SK-MEL-5 (cell line): Measurements from ENCODE around the gene CDC42SE2. TPM values are rescaled to one million over a fixed set of nuclear protein-coding genes. Genes with fewer than 3 reads are reported as not detected.
"Not testable (repeated sequence)": the region's sequence is repeated elsewhere in the genome, so short reads cannot be mapped to it uniquely, and the experiment has no call there.

ENCODE experiments used
- DNase-seq: peaks from one replicate; pipeline ENCODE4 v3.0.0-alpha.2; 2016; ENCODE audit warnings: low read depth, low spot score
- in situ Hi-C: cut with HindIII; loops from 2 replicates; pipeline ENCODE4 v1.10.0; 2016; ENCODE audit warnings: low sequenced_read_pairs, high pct_unique_total_duplicates, low pct_unique_long_range_greater_than_20kb
- total RNA-seq: library from RNA; depleted of rRNA; stranded (reverse); fragments of >200 nt; shearing (Covaris generic); gene quantifications from 2 replicates; pipeline ENCODE4 v1.2.3, GENCODE V29; 2014

The CDC42SE2 gene
- total RNA-seq, 1 experiment from 2014 or later: 25.2 TPM

- DNase-seq: no peak
- in situ Hi-C loops: no loop called here
Measured at GRCh38 chr5:131296213-131296672, 32.4 kb downstream of the CDC42SE2 start.

- DNase-seq: no peak
- in situ Hi-C loops: no loop called here
Measured at GRCh38 chr5:131297886-131298285, 34.0 kb downstream of the CDC42SE2 start.

GRCh38 chr5:131299465-131299864 is 35.6 kb downstream of the CDC42SE2 start:
- in situ Hi-C loops: no loop called here
- no peak for DNase-seq

- no peak for DNase-seq
- in situ Hi-C loops: no loop called here
Measured at GRCh38 chr5:131302506-131302905, 38.7 kb downstream of the CDC42SE2 start.

GRCh38 chr5:131303537-131303936 is 39.7 kb downstream of the CDC42SE2 start:
- DNase-seq: no peak
- in situ Hi-C loops: no loop called here

GRCh38 chr5:131304414-131304813 is 40.6 kb downstream of the CDC42SE2 start:
- in situ Hi-C loops: no loop called here
- no peak for DNase-seq

- DNase-seq: no peak
- in situ Hi-C loops: no loop called here
Measured at GRCh38 chr5:131305138-131305689, 41.4 kb downstream of the CDC42SE2 start.

- in situ Hi-C loops: no loop called here
- DNase-seq: no peak
Measured at GRCh38 chr5:131305906-131306305, 42.1 kb downstream of the CDC42SE2 start.

- DNase-seq: not testable (repeated sequence)
Measured at GRCh38 chr5:131312235-131312772, 48.5 kb downstream of the CDC42SE2 start.

GRCh38 chr5:131316026-131316425 is 52.2 kb downstream of the CDC42SE2 start:
- in situ Hi-C loops: no loop called here
- no peak for DNase-seq

More at GRCh38 chr5:131312235-131312772, 48.5 kb downstream of the CDC42SE2 start:
- in situ Hi-C loops: not testable (repeated sequence)

- in situ Hi-C loops: no loop called here
- no peak for DNase-seq
Measured at GRCh38 chr5:131316822-131317221, 53.0 kb downstream of the CDC42SE2 start.

GRCh38 chr5:131318455-131318854 is 54.6 kb downstream of the CDC42SE2 start:
- DNase-seq: no peak
- in situ Hi-C loops: no loop called here

- DNase-seq: no peak
- in situ Hi-C loops: no loop called here
Measured at GRCh38 chr5:131321066-131321465, 57.2 kb downstream of the CDC42SE2 start.

- in situ Hi-C loops: no loop called here
- no peak for DNase-seq
Measured at GRCh38 chr5:131322926-131323325, 59.1 kb downstream of the CDC42SE2 start.

GRCh38 chr5:131323378-131323777 is 59.5 kb downstream of the CDC42SE2 start:
- in situ Hi-C loops: no loop called here
- no peak for DNase-seq

GRCh38 chr5:131324303-131324702 is 60.5 kb downstream of the CDC42SE2 start:
- no peak for DNase-seq
- in situ Hi-C loops: no loop called here

- in situ Hi-C loops: no loop called here
- no peak for DNase-seq
Measured at GRCh38 chr5:131328536-131329285, 64.9 kb downstream of the CDC42SE2 start.

GRCh38 chr5:131329286-131329560 is 65.4 kb downstream of the CDC42SE2 start:
- in situ Hi-C loops: no loop called here
- DNase-seq: no peak

- in situ Hi-C loops: no loop called here
- no peak for DNase-seq
Measured at GRCh38 chr5:131330031-131330430, 66.2 kb downstream of the CDC42SE2 start.
